Measurements from ENCODE around the gene MTHFD1L. TPM values are rescaled to one million over a fixed set of nuclear protein-coding genes. Genes with fewer than 3 reads are reported as not detected.
A peak's percentile ranks its signal among the peaks of the same experiment; 100 is the strongest.
"Not testable (repeated sequence)": the region's sequence is repeated elsewhere in the genome, so short reads cannot be mapped to it uniquely, and the experiment has no call there.

The MTHFD1L gene
- total RNA-seq, 1 donor from 2014 or later = 28.1 TPM

DNA sequence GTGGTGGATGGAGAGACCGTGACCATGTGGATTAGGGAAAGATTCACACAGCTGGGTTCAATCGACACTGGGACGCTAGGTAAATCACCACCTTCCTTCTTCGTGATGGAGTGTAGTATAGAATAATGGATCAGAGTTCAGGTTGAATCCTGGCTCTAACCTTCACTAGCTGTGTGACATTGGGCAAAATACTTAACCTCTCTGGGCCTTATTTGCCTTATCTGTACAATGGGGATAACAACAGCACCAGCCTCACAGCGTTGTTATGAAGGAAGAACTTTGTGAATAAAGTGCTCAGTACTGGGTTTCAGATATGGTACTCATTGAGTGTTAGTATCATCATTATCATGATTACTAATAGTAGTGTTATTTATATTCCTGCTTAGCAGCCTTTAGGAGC is 248.1 kb downstream of the MTHFD1L start:
- no peak overlapping the region for H3K4me3 Mint-ChIP-seq
- no peaks in the 10 kb centered on the region for H3K9me3 Mint-ChIP-seq
- TF ChIP-seq, protein P1, sequence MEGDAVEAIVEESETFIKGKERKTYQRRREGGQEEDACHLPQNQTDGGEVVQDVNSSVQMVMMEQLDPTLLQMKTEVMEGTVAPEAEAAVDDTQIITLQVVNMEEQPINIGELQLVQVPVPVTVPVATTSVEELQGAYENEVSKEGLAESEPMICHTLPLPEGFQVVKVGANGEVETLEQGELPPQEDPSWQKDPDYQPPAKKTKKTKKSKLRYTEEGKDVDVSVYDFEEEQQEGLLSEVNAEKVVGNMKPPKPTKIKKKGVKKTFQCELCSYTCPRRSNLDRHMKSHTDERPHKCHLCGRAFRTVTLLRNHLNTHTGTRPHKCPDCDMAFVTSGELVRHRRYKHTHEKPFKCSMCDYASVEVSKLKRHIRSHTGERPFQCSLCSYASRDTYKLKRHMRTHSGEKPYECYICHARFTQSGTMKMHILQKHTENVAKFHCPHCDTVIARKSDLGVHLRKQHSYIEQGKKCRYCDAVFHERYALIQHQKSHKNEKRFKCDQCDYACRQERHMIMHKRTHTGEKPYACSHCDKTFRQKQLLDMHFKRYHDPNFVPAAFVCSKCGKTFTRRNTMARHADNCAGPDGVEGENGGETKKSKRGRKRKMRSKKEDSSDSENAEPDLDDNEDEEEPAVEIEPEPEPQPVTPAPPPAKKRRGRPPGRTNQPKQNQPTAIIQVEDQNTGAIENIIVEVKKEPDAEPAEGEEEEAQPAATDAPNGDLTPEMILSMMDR (conservative IDR thresholded peaks at IDR 0.05) = no peak
- peaks cover 30% of the 10 kb centered on the region for H3K4me1 Mint-ChIP-seq (ENCODE audit: unreplicated experiment)
- H3K27me3 Mint-ChIP-seq = no peaks in the 10 kb centered on the region
- DNase-seq (ENCODE audit: extremely low spot score, unreplicated experiment) = no peak
- no peaks in the 10 kb centered on the region for H3K36me3 Mint-ChIP-seq
- H3K27ac Mint-ChIP-seq = no peak overlapping the region

DNA sequence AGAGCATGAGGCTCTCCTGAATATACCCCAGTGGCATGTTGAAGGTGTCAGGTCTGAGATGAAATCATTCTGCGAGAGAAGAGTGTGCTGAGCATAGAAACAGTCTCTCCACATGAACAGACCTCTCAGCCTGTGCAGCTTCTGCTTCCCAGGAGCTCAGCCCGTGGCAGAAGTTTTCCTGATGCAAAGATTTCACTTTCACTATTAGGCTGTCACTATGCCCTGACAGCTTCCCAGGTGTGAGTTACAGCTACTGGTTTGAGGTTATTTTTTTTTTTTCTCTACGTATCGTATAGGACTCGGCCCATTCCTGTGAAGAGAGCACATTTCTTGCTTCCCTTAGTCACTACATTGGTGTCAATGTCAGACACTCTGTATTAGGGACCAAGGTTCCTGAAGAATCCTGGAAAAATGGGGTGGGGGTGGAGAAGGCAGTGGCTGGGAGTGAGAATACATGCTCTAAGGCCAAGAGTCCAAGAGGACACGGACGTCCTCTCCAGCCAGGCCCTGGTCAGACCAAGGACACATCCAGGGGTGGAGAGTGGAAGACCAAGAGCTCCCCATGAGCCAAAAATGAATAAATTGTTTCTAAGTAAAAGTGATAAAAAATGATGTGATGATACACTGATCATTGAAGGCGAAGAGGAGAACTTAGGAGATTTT is 253.1 kb downstream of the MTHFD1L start:
- Mint-ChIP-seq H3K4me1 (ENCODE audit: unreplicated experiment) (peaks cover 25% of the 10 kb centered on the region), H3K9me3 (peaks cover 5% of the 10 kb centered on the region), H3K36me3 (peaks cover 3% of the 10 kb centered on the region), H3K4me3 (no peak overlapping the region), H3K27ac (peak overlapping the region; percentile 64), H3K27me3 (no peaks in the 10 kb centered on the region)
- TF ChIP-seq, protein P1 (conservative IDR thresholded peaks at IDR 0.05) = no peak
- no peak for DNase-seq (ENCODE audit: extremely low spot score, unreplicated experiment)

DNA sequence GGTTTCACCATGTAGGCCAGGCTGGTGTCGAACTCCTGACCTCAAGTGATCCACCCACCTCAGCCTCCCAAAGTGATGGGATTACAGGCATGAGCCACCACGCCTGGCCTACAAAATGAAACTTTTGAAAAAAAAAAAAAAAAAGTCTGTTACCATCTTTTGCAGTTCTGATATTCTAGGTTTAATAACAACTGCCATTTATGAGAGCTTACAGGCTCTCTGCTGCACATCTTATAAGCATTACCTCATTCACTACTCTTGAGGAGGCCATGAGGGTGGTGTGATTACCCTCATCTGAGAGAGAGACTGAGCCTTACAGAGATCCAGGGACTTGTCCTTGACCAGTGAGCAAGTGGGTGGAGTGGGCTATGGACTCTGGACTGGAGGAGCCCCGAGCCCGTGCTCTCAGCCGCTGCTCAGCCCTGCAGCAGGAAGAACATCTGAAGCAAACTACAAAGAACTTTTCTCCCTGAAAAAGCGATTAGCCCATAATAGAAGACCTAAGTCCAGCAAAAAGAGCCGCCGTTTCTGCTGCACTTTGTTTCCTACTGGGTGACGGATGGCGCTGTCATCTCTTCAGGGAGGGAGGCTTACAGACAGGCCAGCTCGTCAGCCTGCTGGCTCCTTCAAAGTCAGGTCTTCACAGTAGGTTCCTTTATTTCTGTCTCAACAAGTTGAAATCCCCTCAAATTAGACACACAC is 254.5 kb downstream of the MTHFD1L start:
- no peaks in the 10 kb centered on the region for H3K27me3 Mint-ChIP-seq
- peaks cover 5% of the 10 kb centered on the region for H3K9me3 Mint-ChIP-seq
- H3K4me1 Mint-ChIP-seq (ENCODE audit: unreplicated experiment) = peaks cover 28% of the 10 kb centered on the region
- H3K36me3 Mint-ChIP-seq = peaks cover 3% of the 10 kb centered on the region
- no peak for DNase-seq (ENCODE audit: extremely low spot score, unreplicated experiment)
- H3K27ac Mint-ChIP-seq = peak overlapping the region; percentile 78
- TF ChIP-seq, protein P1 (conservative IDR thresholded peaks at IDR 0.05) = no peak
- H3K4me3 Mint-ChIP-seq = peak overlapping the region; percentile 48

DNA sequence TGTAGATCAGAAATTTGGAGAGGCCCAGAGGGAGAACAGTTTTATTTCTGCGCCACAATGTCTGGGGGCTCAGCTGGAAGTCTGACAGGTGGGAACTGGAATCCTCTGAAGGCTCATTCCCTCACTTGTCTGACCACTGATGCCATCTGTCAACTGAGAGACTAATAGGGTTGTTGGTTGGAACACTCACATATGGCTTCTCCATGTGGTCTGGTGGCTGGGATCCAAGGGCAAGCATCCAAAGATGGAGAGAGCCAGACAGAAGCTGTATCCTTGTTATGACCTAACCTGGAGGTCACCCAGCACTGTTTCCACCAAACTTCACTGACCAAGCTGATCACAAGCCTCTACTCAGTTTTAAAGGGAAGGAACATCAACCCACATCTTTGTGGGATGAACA is 256.4 kb downstream of the MTHFD1L start:
- peaks cover 40% of the 10 kb centered on the region for H3K4me1 Mint-ChIP-seq (ENCODE audit: unreplicated experiment)
- TF ChIP-seq, protein P1 (conservative IDR thresholded peaks at IDR 0.05) = no peak
- H3K9me3 Mint-ChIP-seq = peaks cover 5% of the 10 kb centered on the region
- H3K27ac Mint-ChIP-seq = no peak overlapping the region
- DNase-seq (ENCODE audit: extremely low spot score, unreplicated experiment) = no peak
- H3K27me3 Mint-ChIP-seq = no peaks in the 10 kb centered on the region
- H3K4me3 Mint-ChIP-seq = no peak overlapping the region
- peaks cover 3% of the 10 kb centered on the region for H3K36me3 Mint-ChIP-seq

DNA sequence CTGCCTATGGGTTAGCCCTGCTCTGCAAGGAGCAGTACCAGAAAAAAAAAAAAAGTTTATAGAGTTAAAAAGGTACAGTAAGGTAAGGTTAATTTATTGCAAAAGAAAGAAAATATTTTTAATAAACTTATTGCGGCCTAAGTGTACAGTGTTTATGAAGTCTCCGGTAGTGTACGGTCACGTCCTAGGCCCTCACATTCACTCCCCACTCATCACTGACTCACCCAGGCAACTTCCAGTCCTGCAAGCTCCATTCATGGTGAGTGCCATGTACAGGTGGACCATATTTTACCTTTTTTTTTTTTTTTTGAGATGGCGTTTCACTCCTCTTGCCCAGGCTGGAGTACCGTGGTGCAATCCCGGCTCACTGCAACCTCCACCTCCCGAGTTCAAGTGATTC is 258.1 kb downstream of the MTHFD1L start:
- not testable (repeated sequence) for H3K9me3 Mint-ChIP-seq; H3K36me3 Mint-ChIP-seq; H3K27ac Mint-ChIP-seq; DNase-seq (ENCODE audit: extremely low spot score, unreplicated experiment); H3K4me3 Mint-ChIP-seq; H3K27me3 Mint-ChIP-seq
- H3K4me1 Mint-ChIP-seq (ENCODE audit: unreplicated experiment) = peaks cover 39% of the 10 kb centered on the region

- H3K27ac Mint-ChIP-seq; DNase-seq (ENCODE audit: extremely low spot score, unreplicated experiment); H3K36me3 Mint-ChIP-seq; H3K27me3 Mint-ChIP-seq; H3K9me3 Mint-ChIP-seq: not testable (repeated sequence)
- Mint-ChIP-seq H3K4me1 (ENCODE audit: unreplicated experiment) (peaks cover 32% of the 10 kb centered on the region), H3K4me3 (peak overlapping the region; percentile 41)
These were observed 259.7 kb downstream of the MTHFD1L start for GRCh38 chr6:151125242-151125641.

DNA sequence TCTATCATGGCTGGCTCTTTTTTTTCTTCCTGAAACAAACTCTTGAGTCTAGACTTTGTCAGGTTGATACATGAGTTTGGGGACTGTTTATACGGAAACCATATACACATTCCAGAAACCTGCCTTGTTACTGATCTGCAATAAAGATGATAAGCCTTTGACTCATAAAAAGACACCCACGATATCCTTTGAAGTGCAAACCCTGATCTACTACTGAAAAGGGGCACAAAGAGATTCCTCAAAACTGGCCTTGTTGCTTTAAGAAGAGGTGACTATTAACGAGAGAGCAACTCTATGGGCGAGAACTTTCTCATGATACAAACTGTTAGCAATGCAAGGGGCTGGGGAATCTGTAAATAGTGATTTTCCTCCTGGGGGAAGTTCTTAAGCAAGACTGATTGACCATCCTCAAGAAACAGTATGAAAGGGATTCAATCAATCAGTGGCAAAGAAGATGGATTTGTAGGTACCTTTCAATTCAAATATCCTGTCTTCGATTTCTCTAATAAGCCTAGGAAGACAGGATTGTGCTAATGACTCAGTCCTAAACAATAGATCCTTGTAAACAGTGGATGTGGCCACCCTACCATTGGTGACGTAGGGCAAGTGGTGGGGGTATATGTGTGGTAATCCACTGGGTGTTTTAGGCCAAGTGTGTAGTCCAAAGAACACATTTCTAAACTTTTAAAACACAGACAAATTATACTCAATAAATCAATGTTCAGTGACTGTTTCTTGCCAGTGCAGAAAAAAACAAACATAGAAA is 260.3 kb downstream of the MTHFD1L start:
- H3K4me1 Mint-ChIP-seq (ENCODE audit: unreplicated experiment) = peaks cover 26% of the 10 kb centered on the region
- peak overlapping the region; percentile 81 for H3K27ac Mint-ChIP-seq
- H3K9me3 Mint-ChIP-seq; H3K36me3 Mint-ChIP-seq; DNase-seq (ENCODE audit: extremely low spot score, unreplicated experiment); H3K27me3 Mint-ChIP-seq: not testable (repeated sequence)
- peak overlapping the region; percentile 41 for H3K4me3 Mint-ChIP-seq

DNA sequence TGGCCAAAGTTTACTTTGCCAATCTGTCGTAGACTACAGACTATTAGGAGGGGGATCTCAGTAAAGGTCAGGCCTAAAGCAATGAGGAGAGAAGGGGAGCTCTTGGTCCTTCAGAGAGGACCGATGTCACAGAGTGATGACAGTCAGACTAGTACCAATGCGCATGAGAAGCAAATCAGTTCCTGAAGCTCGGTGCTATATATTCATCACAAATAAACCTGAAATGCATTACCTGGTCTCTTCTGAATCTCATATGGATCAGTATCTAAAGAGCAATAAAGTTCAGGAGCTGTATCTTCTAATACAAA is 260.9 kb downstream of the MTHFD1L start:
- peaks cover 25% of the 10 kb centered on the region for H3K4me1 Mint-ChIP-seq (ENCODE audit: unreplicated experiment)
- not testable (repeated sequence) for H3K27me3 Mint-ChIP-seq; H3K36me3 Mint-ChIP-seq; H3K27ac Mint-ChIP-seq; DNase-seq (ENCODE audit: extremely low spot score, unreplicated experiment); H3K4me3 Mint-ChIP-seq; H3K9me3 Mint-ChIP-seq

DNA sequence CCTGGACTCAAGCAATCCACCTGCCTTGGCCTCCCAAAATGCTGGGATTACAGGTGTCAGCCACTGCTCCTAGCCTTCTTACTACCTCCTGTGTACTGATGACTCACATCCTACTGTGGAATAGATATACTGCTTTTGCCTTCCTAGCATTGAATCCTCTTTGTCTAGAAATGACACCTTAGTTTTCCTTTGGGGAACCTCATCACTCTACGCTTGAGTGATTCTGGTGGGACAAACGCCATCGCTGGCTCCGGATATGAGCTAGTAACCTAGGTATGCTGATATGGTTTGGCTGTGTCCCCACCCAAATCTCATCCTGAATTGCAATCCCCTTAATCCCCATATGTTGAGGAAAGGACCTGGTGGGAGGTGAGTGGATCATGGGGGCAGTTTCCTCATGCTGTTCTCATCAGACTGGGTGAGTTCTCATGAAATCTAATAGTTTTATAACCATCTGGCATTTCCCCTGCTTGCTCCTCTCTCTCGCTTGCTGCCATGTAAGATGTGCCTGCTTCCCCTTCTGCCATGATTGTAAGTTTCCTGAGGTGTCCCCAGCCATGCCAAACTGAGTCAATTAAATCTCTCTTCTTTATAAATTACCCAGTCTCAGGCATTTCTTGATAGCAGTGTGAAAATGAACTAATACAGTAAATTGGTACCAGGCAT is 261.8 kb downstream of the MTHFD1L start:
- H3K4me3 Mint-ChIP-seq; DNase-seq (ENCODE audit: extremely low spot score, unreplicated experiment); H3K36me3 Mint-ChIP-seq; H3K9me3 Mint-ChIP-seq; H3K27ac Mint-ChIP-seq; H3K27me3 Mint-ChIP-seq: not testable (repeated sequence)
- H3K4me1 Mint-ChIP-seq (ENCODE audit: unreplicated experiment) = peaks cover 25% of the 10 kb centered on the region

Data from type B pancreatic cell (in vitro differentiated cells).